ENCODE measurements around the gene TACSTD2. TPM values are rescaled to one million over a fixed set of nuclear protein-coding genes. Genes with fewer than 3 reads are reported as not detected.

The TACSTD2 gene
- total RNA-seq, 1 donor = under 0.01 TPM

GRCh38 chr1:58575551-58576324 lies 1.3 kb downstream of the TACSTD2 start:
- Histone ChIP-seq H3K36me3 (ENCODE audit: insufficient read depth, low read length) (no peaks in the 10 kb centered on the region), H3K4me1 (ENCODE audit: insufficient read depth, low read length) (peaks cover 6% of the 10 kb centered on the region), H3K9me3 (ENCODE audit: low read depth, low read length) (no peaks in the 10 kb centered on the region), H3K27ac (ENCODE audit: low read depth, low read length) (no peak overlapping the region), H3K4me3 (ENCODE audit: insufficient read depth, low read length) (peak overlapping the region; percentile 60), H3K4me2 (ENCODE audit: insufficient read depth, low read length) (peak overlapping the region; percentile 69), H3K27me3 (ENCODE audit: insufficient read depth, low read length) (peaks cover 63% of the 10 kb centered on the region), H4K20me1 (ENCODE audit: insufficient read depth, low read length) (no peaks in the 10 kb centered on the region), H2AFZ (ENCODE audit: low read length) (no peak overlapping the region), H3K79me2 (ENCODE audit: insufficient read depth, low read length) (no peaks in the 10 kb centered on the region)
- DNase-seq (ENCODE audit: insufficient read length, low spot score, missing footprints) = no peak
- TF ChIP-seq CTCF (IDR thresholded peaks at IDR 0.05; ENCODE audit: extremely low read depth, low read depth, low read length) = no peak

- H3K9me3 ChIP-seq (ENCODE audit: low read depth, low read length) = no peaks in the 10 kb centered on the region
- peaks cover 68% of the 10 kb centered on the region for H3K27me3 ChIP-seq (ENCODE audit: insufficient read depth, low read length)
- H3K4me2 ChIP-seq (ENCODE audit: insufficient read depth, low read length) = no peak overlapping the region
- peaks cover 6% of the 10 kb centered on the region for H3K4me1 ChIP-seq (ENCODE audit: insufficient read depth, low read length)
- H3K27ac ChIP-seq (ENCODE audit: low read depth, low read length) = no peak overlapping the region
- no peak overlapping the region for H3K4me3 ChIP-seq (ENCODE audit: insufficient read depth, low read length)
- no peaks in the 10 kb centered on the region for H4K20me1 ChIP-seq (ENCODE audit: insufficient read depth, low read length)
- TF ChIP-seq CTCF (IDR thresholded peaks at IDR 0.05; ENCODE audit: extremely low read depth, low read depth, low read length) = no peak
- DNase-seq (ENCODE audit: insufficient read length, low spot score, missing footprints) = no peak
- H3K79me2 ChIP-seq (ENCODE audit: insufficient read depth, low read length) = no peaks in the 10 kb centered on the region
- no peaks in the 10 kb centered on the region for H3K36me3 ChIP-seq (ENCODE audit: insufficient read depth, low read length)
- H2AFZ ChIP-seq (ENCODE audit: low read length) = no peak overlapping the region
These were observed 2.2 kb downstream of the TACSTD2 start for GRCh38 chr1:58574816-58575215.

- Histone ChIP-seq H3K4me1 (ENCODE audit: insufficient read depth, low read length) (peaks cover 6% of the 10 kb centered on the region), H3K4me2 (ENCODE audit: insufficient read depth, low read length) (no peak overlapping the region), H4K20me1 (ENCODE audit: insufficient read depth, low read length) (no peaks in the 10 kb centered on the region), H3K36me3 (ENCODE audit: insufficient read depth, low read length) (no peaks in the 10 kb centered on the region), H2AFZ (ENCODE audit: low read length) (no peak overlapping the region), H3K4me3 (ENCODE audit: insufficient read depth, low read length) (no peak overlapping the region), H3K9me3 (ENCODE audit: low read depth, low read length) (no peaks in the 10 kb centered on the region), H3K79me2 (ENCODE audit: insufficient read depth, low read length) (no peaks in the 10 kb centered on the region), H3K27me3 (ENCODE audit: insufficient read depth, low read length) (peaks cover 68% of the 10 kb centered on the region), H3K27ac (ENCODE audit: low read depth, low read length) (no peak overlapping the region)
- DNase-seq (ENCODE audit: insufficient read length, low spot score, missing footprints) = no peak
- no peak for TF ChIP-seq CTCF (IDR thresholded peaks at IDR 0.05; ENCODE audit: extremely low read depth, low read depth, low read length)
These were observed 3.1 kb downstream of the TACSTD2 start for GRCh38 chr1:58573705-58574591.

GRCh38 chr1:58573138-58573537 lies 3.9 kb downstream of the TACSTD2 start:
- peaks cover 68% of the 10 kb centered on the region for H3K27me3 ChIP-seq (ENCODE audit: insufficient read depth, low read length)
- no peak overlapping the region for H3K4me3 ChIP-seq (ENCODE audit: insufficient read depth, low read length)

More at GRCh38 chr1:58573138-58573537, 3.9 kb downstream of the TACSTD2 start:
- TF ChIP-seq CTCF (IDR thresholded peaks at IDR 0.05; ENCODE audit: extremely low read depth, low read depth, low read length) = no peak
- Histone ChIP-seq H3K9me3 (ENCODE audit: low read depth, low read length) (no peaks in the 10 kb centered on the region), H4K20me1 (ENCODE audit: insufficient read depth, low read length) (no peaks in the 10 kb centered on the region), H3K36me3 (ENCODE audit: insufficient read depth, low read length) (no peaks in the 10 kb centered on the region), H3K4me2 (ENCODE audit: insufficient read depth, low read length) (no peak overlapping the region), H3K79me2 (ENCODE audit: insufficient read depth, low read length) (no peaks in the 10 kb centered on the region), H3K27ac (ENCODE audit: low read depth, low read length) (no peak overlapping the region), H2AFZ (ENCODE audit: low read length) (no peak overlapping the region), H3K4me1 (ENCODE audit: insufficient read depth, low read length) (peaks cover 5% of the 10 kb centered on the region)
- no peak for DNase-seq (ENCODE audit: insufficient read length, low spot score, missing footprints)
